ENCODE results near the gene RDH11.
"Not testable (repeated sequence)": the region's sequence is repeated elsewhere in the genome, so short reads cannot be mapped to it uniquely, and the experiment has no call there.

Gene RDH11

GRCh38 chr14:67719866-67720265, 24.3 kb upstream of the RDH11 start:
- H3K27ac ChIP-seq, result no peak overlapping the region
- TF ChIP-seq CTCF (conservative IDR thresholded peaks at IDR 0.05) (no peak), ZFX (IDR thresholded peaks at IDR 0.05) (no peak)

GRCh38 chr14:67719385-67719784, 23.8 kb upstream of the RDH11 start:
- H3K27ac ChIP-seq, result not testable (repeated sequence)

GRCh38 chr14:67718265-67718664, 22.7 kb upstream of the RDH11 start:
- no peak overlapping the region for H3K27ac ChIP-seq
- TF ChIP-seq CTCF (conservative IDR thresholded peaks at IDR 0.05) (no peak), ZFX (IDR thresholded peaks at IDR 0.05) (no peak)

- TF ChIP-seq ZFX (IDR thresholded peaks at IDR 0.05), result no peak
- no peak for TF ChIP-seq CTCF (conservative IDR thresholded peaks at IDR 0.05)
- H3K27ac ChIP-seq, result no peak overlapping the region
Observed at GRCh38 chr14:67717048-67717447, 21.5 kb upstream of the RDH11 start.

GRCh38 chr14:67710209-67710608, 14.6 kb upstream of the RDH11 start:
- TF ChIP-seq CTCF (conservative IDR thresholded peaks at IDR 0.05) (no peak), ZFX (IDR thresholded peaks at IDR 0.05) (no peak)
- H3K27ac ChIP-seq, result no peak overlapping the region

- H3K27ac ChIP-seq, result not testable (repeated sequence)
Observed at GRCh38 chr14:67709796-67710195, 14.2 kb upstream of the RDH11 start.

- H3K27ac ChIP-seq, result not testable (repeated sequence)
Observed at GRCh38 chr14:67709346-67709745, 13.8 kb upstream of the RDH11 start.

GRCh38 chr14:67705211-67705610, 9.6 kb upstream of the RDH11 start:
- TF ChIP-seq ZFX (IDR thresholded peaks at IDR 0.05) (no peak), CTCF (conservative IDR thresholded peaks at IDR 0.05) (no peak)
- H3K27ac ChIP-seq, result no peak overlapping the region

- H3K27ac ChIP-seq, result no peak overlapping the region
- TF ChIP-seq CTCF (conservative IDR thresholded peaks at IDR 0.05) (peak; percentile 94), ZFX (IDR thresholded peaks at IDR 0.05) (no peak)
Observed at GRCh38 chr14:67704484-67705089, 9.0 kb upstream of the RDH11 start.

All from C4-2B (cell line).